SK-N-SH (cell line): Measurements from ENCODE around the gene SFXN5. TPM values are rescaled to one million over a fixed set of nuclear protein-coding genes. Genes with fewer than 3 reads are reported as not detected.

Experiments
- CTCF ChIA-PET: fragments of 300-600, 350-600 bp; formaldehyde crosslinking; extraction: SDS; loops from one replicate; lab custom pipeline; 2021; lab: Yijun Ruan, JAX
- POLR2A ChIA-PET: fragments of 350-600 bp; sonication (Branson Sonifier 250); formaldehyde crosslinking; extraction: SDS; loops from one replicate; lab custom pipeline; 2020; ENCODE audit warnings: antibody characterized with exemption, inconsistent platforms; lab: Yijun Ruan, JAX
- DNase-seq: peaks from one replicate; pipeline ENCODE4 v3.0.0; 2012
- H2AFZ ChIP-seq: fragments of 200-600 bp; sonication (generic); 2 replicates; pipeline ENCODE4 v1.8.1; 2016; ENCODE audit warnings: antibody characterized with exemption, mild to moderate bottlenecking, low read depth
- H3F3A ChIP-seq: fragments of 200-600 bp; sonication (generic); replicated peaks from 2 replicates; pipeline ENCODE3; 2016; ENCODE audit warnings: antibody characterized with exemption, mild to moderate bottlenecking; ENCODE audit not compliant: insufficient read depth
- H3K27ac ChIP-seq, 2 experiments: fragments of 200-500 bp in 1 of 2; fragments of 200-600 bp in 1 of 2; sonication (Bioruptor generic) in 1 of 2; sonication (generic), shearing (Covaris generic) in 1 of 2; 2 replicates each; pipeline versions ENCODE4 v1.5.1 to v1.6.1; 2014 to 2016; ENCODE audit warnings: low read depth in 2 of 2, inconsistent platforms in 1 of 2, low read length in 1 of 2, mild to moderate bottlenecking in 1 of 2, mixed read lengths in 1 of 2
- H3K27me3 ChIP-seq: fragments of 200-600 bp; sonication (generic), shearing (Covaris generic); 2 replicates; pipeline ENCODE4 v1.6.1; 2016; ENCODE audit warnings: mixed run types; ENCODE audit not compliant: insufficient read depth
- H3K36me3 ChIP-seq, 2 experiments: fragments of 200-500 bp in 1 of 2; fragments of 200-600 bp in 1 of 2; sonication (Bioruptor generic) in 1 of 2; sonication (generic) in 1 of 2; replicated peaks in 1 of 2; 2 replicates each; pipeline versions ENCODE3 to v1.5.1; 2014 to 2016; ENCODE audit warnings: low read length in 1 of 2, mild to moderate bottlenecking in 1 of 2; ENCODE audit not compliant: insufficient read depth in 2 of 2, control insufficient read depth in 1 of 2
- H3K4me1 ChIP-seq, 2 experiments: fragments of 200-500 bp in 1 of 2; fragments of 200-600 bp in 1 of 2; sonication (Bioruptor generic) in 1 of 2; sonication (generic), shearing (Covaris generic) in 1 of 2; 2 replicates each; pipeline versions ENCODE4 v1.5.1 to v1.6.1; 2014 to 2016; ENCODE audit warnings: low read depth in 1 of 2, low read length in 1 of 2, mixed run types in 1 of 2; ENCODE audit not compliant: insufficient read depth in 2 of 2, control insufficient read depth in 1 of 2
- H3K4me2 ChIP-seq: fragments of 200-600 bp; sonication (generic), shearing (Covaris generic); 2 replicates; pipeline ENCODE4 v1.6.1; 2017; ENCODE audit warnings: mixed run types
- H3K4me3 ChIP-seq, 2 experiments: fragments of 200-500 bp in 1 of 2; fragments of 200-600 bp in 1 of 2; sonication (Bioruptor generic) in 1 of 2; sonication (generic), shearing (Covaris generic) in 1 of 2; 2 replicates each; pipeline versions ENCODE4 v1.5.1 to v1.8.1; 2014 to 2016; ENCODE audit warnings: low read depth in 2 of 2, inconsistent platforms in 1 of 2, low read length in 1 of 2, mild to moderate bottlenecking in 1 of 2, mixed read lengths in 1 of 2, moderate library complexity in 1 of 2
- H3K79me2 ChIP-seq: fragments of 200-600 bp; sonication (generic); 2 replicates; pipeline ENCODE4 v1.8.1; 2017; ENCODE audit warnings: mild to moderate bottlenecking; ENCODE audit not compliant: insufficient read depth
- H3K9ac ChIP-seq: fragments of 200-600 bp; sonication (generic); 2 replicates; pipeline ENCODE4 v1.6.1; 2017; ENCODE audit warnings: mixed run types
- H3K9me2 ChIP-seq: fragments of 200-600 bp; sonication (generic); 2 replicates; pipeline ENCODE4 v1.6.1; 2017; ENCODE audit warnings: mixed run types
- H3K9me3 ChIP-seq: fragments of 200-600 bp; sonication (generic); 2 replicates; pipeline ENCODE4 v1.6.1; 2017; ENCODE audit warnings: mixed run types, mild to moderate bottlenecking, moderate library complexity
- H4K20me1 ChIP-seq: fragments of 200-600 bp; sonication (generic); 2 replicates; pipeline ENCODE4 v1.6.1; 2017; ENCODE audit warnings: mild to moderate bottlenecking, mixed run types; ENCODE audit not compliant: insufficient read depth
- CTCF ChIP-seq: fragments of 200-600 bp; sonication (generic); IDR thresholded peaks from 2 replicates; pipeline ENCODE4 v1.6.1; 2017; ENCODE audit warnings: antibody characterized with exemption, mild to moderate bottlenecking, moderate library complexity
- ELF1 ChIP-seq: IDR thresholded peaks from 2 replicates; pipeline ENCODE4 v1.4.0; 2012
- EZH2phosphoT487 ChIP-seq: fragments of 200-600 bp; sonication (generic); IDR thresholded peaks from 2 replicates; pipeline ENCODE4 v1.6.1; 2017; ENCODE audit warnings: low read depth, mixed run types, mild to moderate bottlenecking, antibody characterized with exemption, moderate library complexity, borderline replicate concordance
- FOXJ3 ChIP-seq: sonication (generic); formaldehyde crosslinking; IDR thresholded peaks from 2 replicates; pipeline ENCODE4 v1.5.1; 2020; ENCODE audit warnings: mild to moderate bottlenecking, missing genetic modification reagents
- FOXM1 ChIP-seq: IDR thresholded peaks from 2 replicates; pipeline ENCODE4 v1.4.0; 2012; ENCODE audit warnings: low read depth, mild to moderate bottlenecking
- GATA2 ChIP-seq: sonication (generic); formaldehyde crosslinking; IDR thresholded peaks from 2 replicates; pipeline ENCODE4 v1.5.0; 2020; ENCODE audit warnings: mild to moderate bottlenecking, missing genetic modification reagents
- IRF3 ChIP-seq: fragments of 150-350 bp; IDR thresholded peaks from 2 replicates; pipeline ENCODE4 v1.6.1; 2016; ENCODE audit warnings: mild to moderate bottlenecking, low read depth, low read length
- MXI1 ChIP-seq: IDR thresholded peaks from 2 replicates; pipeline ENCODE4 v1.6.1; 2012; ENCODE audit warnings: mild to moderate bottlenecking, low read depth, low read length, improper control_type of control experiment
- POLR2AphosphoS5 ChIP-seq: IDR thresholded peaks from 2 replicates; pipeline ENCODE4 v1.6.1; 2012; ENCODE audit warnings: low read depth, low read length
- RAD21 ChIP-seq: IDR thresholded peaks from 2 replicates; pipeline ENCODE4 v1.6.1; 2012; ENCODE audit warnings: mild to moderate bottlenecking, low read length
- RCOR1 ChIP-seq: fragments of 150-350 bp; IDR thresholded peaks from 2 replicates; pipeline ENCODE4 v1.6.1; 2017; ENCODE audit warnings: antibody characterized with exemption, low read length
- REST ChIP-seq: IDR thresholded peaks from 2 replicates; pipeline ENCODE4 v1.6.1; 2012; ENCODE audit warnings: mild to moderate bottlenecking, low read depth, low read length, moderate library complexity
- RXRA ChIP-seq: IDR thresholded peaks from 2 replicates; pipeline ENCODE4 v1.4.0; 2012; ENCODE audit warnings: low read depth, mild to moderate bottlenecking, borderline replicate concordance
- WGBS: methylation state at CpG from one replicate; pipeline ENCODE4 v1.1.6; 2017; ENCODE audit warnings: low lambda C conversion rate; 5-methylcytosine and 5-hydroxymethylcytosine counted together
- polyA plus RNA-seq, 3 experiments: library from polyadenylated mRNA; depleted of rRNA; stranded (reverse); fragments of >200 nt; gene quantifications; 2 replicates each; pipeline ENCODE4 v1.2.3, GENCODE V29; 2012
- TF ChIP-seq, protein P1 (sequence below): IDR thresholded peaks from 2 replicates; pipeline ENCODE4; 2012

SFXN5 gene
- polyA plus RNA-seq, 1 of the 3 experiments (the other 2 are of a cell fraction) = 9.9 TPM

GRCh38 chr2:72945450-72946019 is 126.0 kb downstream of the SFXN5 start:
- no peak for TF ChIP-seq RAD21
- TF ChIP-seq CTCF = no peak
- no peak for TF ChIP-seq GATA2 (CRISPR knock-in tag)
- TF ChIP-seq ELF1 = no peak
- no peak for TF ChIP-seq FOXJ3
- no peak for TF ChIP-seq IRF3
- TF ChIP-seq POLR2AphosphoS5 = no peak
- TF ChIP-seq, protein P1, sequence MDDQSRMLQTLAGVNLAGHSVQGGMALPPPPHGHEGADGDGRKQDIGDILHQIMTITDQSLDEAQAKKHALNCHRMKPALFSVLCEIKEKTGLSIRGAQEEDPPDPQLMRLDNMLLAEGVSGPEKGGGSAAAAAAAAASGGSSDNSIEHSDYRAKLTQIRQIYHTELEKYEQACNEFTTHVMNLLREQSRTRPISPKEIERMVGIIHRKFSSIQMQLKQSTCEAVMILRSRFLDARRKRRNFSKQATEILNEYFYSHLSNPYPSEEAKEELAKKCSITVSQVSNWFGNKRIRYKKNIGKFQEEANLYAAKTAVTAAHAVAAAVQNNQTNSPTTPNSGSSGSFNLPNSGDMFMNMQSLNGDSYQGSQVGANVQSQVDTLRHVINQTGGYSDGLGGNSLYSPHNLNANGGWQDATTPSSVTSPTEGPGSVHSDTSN = no peak
- TF ChIP-seq MXI1 = no peak
- TF ChIP-seq RXRA = no peak
- no peak for TF ChIP-seq FOXM1
- no peak for TF ChIP-seq REST
- TF ChIP-seq RCOR1 = no peak
- no peak for TF ChIP-seq EZH2phosphoT487
- H3K9me2 ChIP-seq = no peaks in the 10 kb centered on the region
- H3K4me1 ChIP-seq = no peaks in the 10 kb centered on the region
- no peaks in the 10 kb centered on the region for H4K20me1 ChIP-seq
- ChIA-PET POLR2A (no interaction called here), CTCF (interaction anchor here (1.9 to 4.1 kb wide), 3 partner anchors 10 to 52 kb away, joined by 5 to 13 read pairs (median 9); no protein-coding TSS in a partner anchor)
- 89% methylated on average over 9 of the region's 9 CpGs for WGBS
- H3K27me3 ChIP-seq = no peaks in the 10 kb centered on the region
- no peaks in the 10 kb centered on the region for H3K9me3 ChIP-seq
- no peak overlapping the region for H3K4me3 ChIP-seq
- H3K27ac ChIP-seq = no peak overlapping the region
- H3K36me3 ChIP-seq = no peaks in the 10 kb centered on the region
- DNase-seq = no peak
- H3K79me2 ChIP-seq = no peaks in the 10 kb centered on the region
- no peak overlapping the region for H3K9ac ChIP-seq
- H3F3A ChIP-seq = no peaks in the 10 kb centered on the region
- no peak overlapping the region for H3K4me2 ChIP-seq
- H2AFZ ChIP-seq = no peak overlapping the region
